Lower lobe of right lung (tissue), 2 donors: ENCODE results near the gene CENPC. TPM values are rescaled to one million over a fixed set of nuclear protein-coding genes. Genes with fewer than 3 reads are reported as not detected.
"Not testable (repeated sequence)": the region's sequence is repeated elsewhere in the genome, so short reads cannot be mapped to it uniquely, and the experiment has no call there.

Experiments
- ATAC-seq, 2 donors: fragments of 200-7000 bp; cut with Tn5 transposase; one replicate each; pipeline ENCODE4 v1.9.1; 2020 to 2022; ENCODE audit warnings: mild to moderate bottlenecking in 2 of 2, moderate library complexity in 2 of 2
- DNase-seq: peaks from one replicate; pipeline ENCODE4 v3.0.0-alpha.2; 2020
- H3K27ac ChIP-seq: fragments of 200-600 bp; one replicate; pipeline ENCODE4 v1.8.0; 2022
- H3K27me3 ChIP-seq: fragments of 200-600 bp; one replicate; pipeline ENCODE4 v1.8.0; 2022; ENCODE audit warnings: low read depth
- H3K36me3 ChIP-seq: fragments of 200-600 bp; one replicate; pipeline ENCODE4 v1.8.0; 2022; ENCODE audit warnings: mild to moderate bottlenecking
- H3K4me1 ChIP-seq: fragments of 200-600 bp; one replicate; pipeline ENCODE4 v1.8.0; 2022
- H3K4me3 ChIP-seq: fragments of 200-600 bp; one replicate; pipeline ENCODE4 v1.8.0; 2022; ENCODE audit warnings: mild to moderate bottlenecking
- H3K9me3 ChIP-seq: fragments of 200-600 bp; one replicate; pipeline ENCODE4 v1.8.0; 2022
- CTCF ChIP-seq: fragments of 200-600 bp; IDR thresholded peaks from one replicate; pipeline ENCODE4 v1.8.0; 2022; ENCODE audit warnings: antibody characterized with exemption, mild to moderate bottlenecking
- intact Hi-C: fragments of 100-400 bp; cut with DNase I; formaldehyde crosslinking; loops from one replicate; pipeline ENCODE4 v1.11.0; 2022
- total RNA-seq: library from RNA; stranded (reverse); fragmentation: NEBNext Ultra II Directional; extraction: Animal tissue kit (Norgen Biotek cat#: 25700); gene quantifications from one replicate; pipeline ENCODE4 v1.2.1, GENCODE V29; 2021
- donor health status: DM: no; HTN: yes; CAD: no; lungs with severe emphysema.

The CENPC gene
- total RNA-seq, 1 donor from 2014 or later: 27.4 TPM

GRCh38 chr4:67558493-67558892 is 13.2 kb upstream of the CENPC start, which contains the start of gene STAP1:
Gene STAP1, plus strand, starts transcription at chr4:67558727. Its CDS starts 83 bp downstream, at chr4:67558810.
- no peaks in the 10 kb centered on the region for H3K27me3 ChIP-seq
- H3K36me3 ChIP-seq: no peaks in the 10 kb centered on the region
- peak within 1 kb of the TSS; percentile 28 for H3K4me3 ChIP-seq
- ATAC-seq (no peak), DNase-seq (no peak)
- TF ChIP-seq CTCF: no peak
- H3K4me1 ChIP-seq: no peaks in the 10 kb centered on the region
- intact Hi-C loops: no loop called here
- H3K9me3 ChIP-seq: no peaks in the 10 kb centered on the region
- no peak within 1 kb of the TSS for H3K27ac ChIP-seq

GRCh38 chr4:67556436-67556835 is 11.1 kb upstream of the CENPC start:
- ATAC-seq: no peak
- TF ChIP-seq CTCF: no peak
- Histone ChIP-seq H3K27ac (no peak overlapping the region), H3K4me1 (no peaks in the 10 kb centered on the region), H3K4me3 (no peak overlapping the region), H3K36me3 (no peaks in the 10 kb centered on the region), H3K9me3 (no peaks in the 10 kb centered on the region), H3K27me3 (no peaks in the 10 kb centered on the region)
- intact Hi-C loops: no loop called here
- no peak for DNase-seq

GRCh38 chr4:67555447-67555846 is 10.1 kb upstream of the CENPC start:
- H3K27me3 ChIP-seq: no peaks in the 10 kb centered on the region
- no peak overlapping the region for H3K27ac ChIP-seq
- H3K36me3 ChIP-seq: no peaks in the 10 kb centered on the region
- ATAC-seq: no peak
- H3K9me3 ChIP-seq: no peaks in the 10 kb centered on the region
- no peak overlapping the region for H3K4me3 ChIP-seq
- no peaks in the 10 kb centered on the region for H3K4me1 ChIP-seq
- intact Hi-C loops: no loop called here
- no peak for TF ChIP-seq CTCF
- DNase-seq: no peak

- Histone ChIP-seq H3K4me1 (no peaks in the 10 kb centered on the region), H3K27ac (no peak overlapping the region), H3K4me3 (no peak overlapping the region), H3K9me3 (no peaks in the 10 kb centered on the region), H3K27me3 (no peaks in the 10 kb centered on the region), H3K36me3 (no peaks in the 10 kb centered on the region)
- DNase-seq (no peak), ATAC-seq (no peak)
- no peak for TF ChIP-seq CTCF
- intact Hi-C loops: no loop called here
These were observed 8.8 kb upstream of the CENPC start for GRCh38 chr4:67554096-67554495.

GRCh38 chr4:67552146-67552792 is 7.0 kb upstream of the CENPC start:
- H3K27me3 ChIP-seq, intact Hi-C loops, DNase-seq, H3K27ac ChIP-seq, H3K4me1 ChIP-seq, H3K36me3 ChIP-seq, H3K9me3 ChIP-seq, ATAC-seq, H3K4me3 ChIP-seq: not testable (repeated sequence)

- intact Hi-C loops: no loop called here
- no peak for ATAC-seq
- no peak for TF ChIP-seq CTCF
- DNase-seq: no peak
- no peaks in the 10 kb centered on the region for H3K9me3 ChIP-seq
- no peak overlapping the region for H3K4me3 ChIP-seq
- H3K27ac ChIP-seq: no peak overlapping the region
- no peaks in the 10 kb centered on the region for H3K27me3 ChIP-seq
- no peaks in the 10 kb centered on the region for H3K4me1 ChIP-seq
- no peaks in the 10 kb centered on the region for H3K36me3 ChIP-seq
These were observed 5.6 kb upstream of the CENPC start for GRCh38 chr4:67550857-67551256.
